Measurements from ENCODE around the gene SLC4A4.
A peak's percentile ranks its signal among the peaks of the same experiment; 100 is the strongest.
"Not testable (repeated sequence)": the region's sequence is repeated elsewhere in the genome, so short reads cannot be mapped to it uniquely, and the experiment has no call there.

SLC4A4 gene

GRCh38 chr4:71406459-71406963 lies 67.7 kb downstream of the SLC4A4 start:
- peak; percentile 61 for FAIRE-seq
- no peak for DNase-seq (ENCODE audit: low spot score)

GRCh38 chr4:71408961-71409360 lies 70.1 kb downstream of the SLC4A4 start:
- DNase-seq (ENCODE audit: low spot score); FAIRE-seq: not testable (repeated sequence)

GRCh38 chr4:71411981-71412380 lies 73.2 kb downstream of the SLC4A4 start:
- DNase-seq (ENCODE audit: low spot score) (no peak), FAIRE-seq (no peak)

GRCh38 chr4:71415491-71415890 lies 76.7 kb downstream of the SLC4A4 start:
- no peak for DNase-seq (ENCODE audit: low spot score)
- FAIRE-seq, result no peak

GRCh38 chr4:71417150-71417549 lies 78.3 kb downstream of the SLC4A4 start:
- FAIRE-seq, result no peak
- DNase-seq (ENCODE audit: low spot score), result no peak

GRCh38 chr4:71426381-71427042 lies 87.7 kb downstream of the SLC4A4 start:
- FAIRE-seq, result no peak
- no peak for DNase-seq (ENCODE audit: low spot score)

GRCh38 chr4:71429106-71429505 lies 90.3 kb downstream of the SLC4A4 start:
- DNase-seq (ENCODE audit: low spot score) (no peak), FAIRE-seq (no peak)

GRCh38 chr4:71429962-71430361 lies 91.1 kb downstream of the SLC4A4 start:
- FAIRE-seq, result no peak
- DNase-seq (ENCODE audit: low spot score), result no peak

- FAIRE-seq, result no peak
- no peak for DNase-seq (ENCODE audit: low spot score)
Observed at GRCh38 chr4:71430609-71431008, 91.8 kb downstream of the SLC4A4 start.

- FAIRE-seq (no peak), DNase-seq (ENCODE audit: low spot score) (no peak)
Observed at GRCh38 chr4:71440612-71441011, 101.8 kb downstream of the SLC4A4 start.

- DNase-seq (ENCODE audit: low spot score) (peak; percentile 56), FAIRE-seq (no peak)
Observed at GRCh38 chr4:71441186-71442169, 102.7 kb downstream of the SLC4A4 start.

GRCh38 chr4:71442336-71442735 lies 103.5 kb downstream of the SLC4A4 start:
- DNase-seq (ENCODE audit: low spot score) (no peak), FAIRE-seq (no peak)

- FAIRE-seq, result no peak
- DNase-seq (ENCODE audit: low spot score), result no peak
Observed at GRCh38 chr4:71444395-71444794, 105.6 kb downstream of the SLC4A4 start.

- DNase-seq (ENCODE audit: low spot score), result no peak
- FAIRE-seq, result no peak
Observed at GRCh38 chr4:71445811-71446210, 107.0 kb downstream of the SLC4A4 start.

- FAIRE-seq (no peak), DNase-seq (ENCODE audit: low spot score) (no peak)
Observed at GRCh38 chr4:71446479-71447081, 107.8 kb downstream of the SLC4A4 start.

- no peak for FAIRE-seq
- no peak for DNase-seq (ENCODE audit: low spot score)
Observed at GRCh38 chr4:71449040-71449439, 110.2 kb downstream of the SLC4A4 start.

GRCh38 chr4:71449878-71450277 lies 111.1 kb downstream of the SLC4A4 start:
- DNase-seq (ENCODE audit: low spot score) (no peak), FAIRE-seq (no peak)

GRCh38 chr4:71453531-71453930 lies 114.7 kb downstream of the SLC4A4 start:
- DNase-seq (ENCODE audit: low spot score) (no peak), FAIRE-seq (no peak)

GRCh38 chr4:71456841-71457240 lies 118.0 kb downstream of the SLC4A4 start:
- DNase-seq (ENCODE audit: low spot score), result peak; percentile 53
- no peak for FAIRE-seq

- no peak for FAIRE-seq
- DNase-seq (ENCODE audit: low spot score), result no peak
Observed at GRCh38 chr4:71460371-71460770, 121.6 kb downstream of the SLC4A4 start.

- FAIRE-seq (no peak), DNase-seq (ENCODE audit: low spot score) (no peak)
Observed at GRCh38 chr4:71461422-71461821, 122.6 kb downstream of the SLC4A4 start.

GRCh38 chr4:71466775-71467174 lies 128.0 kb downstream of the SLC4A4 start:
- FAIRE-seq (no peak), DNase-seq (ENCODE audit: low spot score) (no peak)
